GM19467 (cell line): ENCODE measurements around the gene YY1.
A peak's percentile ranks its signal among the peaks of the same experiment; 100 is the strongest.
"Not testable (repeated sequence)": the region's sequence is repeated elsewhere in the genome, so short reads cannot be mapped to it uniquely, and the experiment has no call there.

Experiments used
- ATAC-seq: cut with Tn5 transposase; IDR thresholded peaks from one replicate; pipeline ENCODE4 v1.9.1; 2021; ENCODE audit warnings: mild to moderate bottlenecking, moderate library complexity; ENCODE audit not compliant: unreplicated experiment

YY1 gene

DNA sequence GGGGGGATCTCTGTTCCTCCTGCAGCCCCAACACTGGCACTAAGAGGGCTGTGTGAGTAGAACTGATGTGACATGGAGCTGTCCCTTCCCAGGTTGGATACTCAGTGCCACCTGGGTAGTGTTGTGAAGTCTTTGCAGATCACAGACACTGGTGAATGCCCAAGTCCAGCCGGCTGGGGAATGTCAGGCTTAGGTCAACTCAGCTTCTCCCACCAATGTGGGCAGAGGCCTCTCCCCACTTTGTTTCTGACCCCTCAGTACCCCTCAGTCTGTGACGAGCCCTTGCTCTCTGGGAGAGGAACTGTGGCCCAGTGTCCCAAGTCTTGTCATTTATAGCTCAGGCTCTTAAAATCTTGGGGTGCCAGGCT lies 56.0 kb downstream of the YY1 start:
- ATAC-seq, result no peak

DNA sequence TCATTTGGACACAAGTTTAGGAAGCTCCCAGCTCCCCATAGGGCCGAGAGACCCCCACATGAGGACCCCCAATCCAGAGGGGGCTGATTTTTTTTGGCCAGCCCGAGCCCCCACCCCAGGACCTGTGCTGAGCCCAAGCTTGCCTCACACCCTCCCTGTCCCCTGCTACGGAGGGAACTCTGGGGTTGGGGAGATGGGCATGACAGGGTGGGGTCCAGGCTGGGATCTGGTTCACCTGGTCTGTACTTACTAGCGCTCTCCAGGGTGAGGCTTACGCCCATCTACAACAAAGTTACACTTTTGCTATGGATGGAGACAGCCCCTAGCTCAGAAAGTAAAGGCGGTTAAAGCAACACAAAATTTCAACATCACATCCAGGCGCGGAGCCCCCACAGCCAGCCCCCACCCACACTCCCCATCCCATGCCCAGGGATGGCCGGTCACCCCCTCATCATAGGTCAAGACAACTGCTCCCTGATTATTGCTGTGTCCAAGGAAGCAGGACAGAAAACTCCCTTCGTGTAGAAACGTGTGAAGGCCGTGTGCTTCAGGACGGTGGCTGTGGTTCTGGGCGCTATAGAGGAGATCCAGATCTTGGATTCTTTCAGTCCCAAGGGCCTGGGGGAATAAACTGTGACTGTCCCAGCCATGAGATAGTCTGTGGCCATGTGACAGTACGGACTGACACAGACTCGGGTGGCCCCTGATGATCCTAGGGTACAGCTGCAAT lies 56.6 kb downstream of the YY1 start:
- ATAC-seq, result no peak

GRCh38 chr14:100296106-100296651 lies 57.2 kb downstream of the YY1 start:
- ATAC-seq, result no peak

- ATAC-seq, result not testable (repeated sequence)
These were observed 57.8 kb downstream of the YY1 start for GRCh38 chr14:100296729-100297128.

- ATAC-seq, result peak; percentile 72
These were observed 58.7 kb downstream of the YY1 start for GRCh38 chr14:100297320-100298300.

DNA sequence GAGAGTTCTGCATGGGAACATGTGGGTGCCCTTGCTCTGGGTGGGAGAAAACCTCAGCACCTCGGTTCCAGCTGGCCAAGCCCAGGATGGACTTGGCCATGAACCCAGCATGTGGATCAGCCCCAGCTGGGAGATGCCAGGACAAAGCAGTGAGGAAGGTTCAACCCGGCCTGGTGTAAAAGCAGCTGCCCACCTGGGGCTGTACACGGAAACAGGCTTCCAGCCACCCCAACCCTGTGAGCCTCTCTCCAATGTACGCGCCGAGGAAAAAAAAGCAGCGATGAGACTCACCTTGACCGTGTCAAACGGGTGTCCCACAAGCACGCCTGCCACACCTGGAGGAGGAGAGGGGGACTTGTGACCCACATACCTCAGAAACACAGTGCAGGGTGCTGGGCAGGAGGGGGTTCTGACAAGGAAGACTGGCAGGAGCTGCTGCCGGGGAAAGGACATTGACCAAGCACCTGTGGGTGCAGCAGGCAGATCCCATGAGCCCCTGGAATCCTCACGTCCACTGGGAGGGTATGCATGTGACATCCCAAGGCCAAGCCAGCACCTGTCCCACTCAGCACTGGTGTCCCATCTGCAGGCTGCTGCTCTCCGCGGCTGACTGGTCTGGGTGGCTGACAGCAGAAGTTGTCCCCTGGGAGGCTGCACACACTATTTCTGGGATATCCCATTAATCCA lies 59.8 kb downstream of the YY1 start:
- ATAC-seq, result no peak

DNA sequence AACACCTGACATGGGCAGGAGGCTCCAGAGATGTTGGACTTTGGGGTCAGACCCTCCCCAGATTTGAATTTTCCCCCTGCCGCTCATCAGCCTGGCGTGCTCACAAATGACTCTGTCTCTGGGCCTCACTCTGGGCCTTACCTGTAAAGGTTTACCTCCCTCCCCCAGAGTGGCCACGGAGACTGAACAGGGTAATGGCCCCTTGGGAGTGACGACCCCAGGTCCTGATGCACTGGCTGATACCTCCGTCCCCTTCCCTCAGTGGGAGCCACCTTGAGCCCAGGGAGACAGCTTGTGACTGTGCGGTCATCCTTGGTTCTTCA lies 60.3 kb downstream of the YY1 start:
- no peak for ATAC-seq

DNA sequence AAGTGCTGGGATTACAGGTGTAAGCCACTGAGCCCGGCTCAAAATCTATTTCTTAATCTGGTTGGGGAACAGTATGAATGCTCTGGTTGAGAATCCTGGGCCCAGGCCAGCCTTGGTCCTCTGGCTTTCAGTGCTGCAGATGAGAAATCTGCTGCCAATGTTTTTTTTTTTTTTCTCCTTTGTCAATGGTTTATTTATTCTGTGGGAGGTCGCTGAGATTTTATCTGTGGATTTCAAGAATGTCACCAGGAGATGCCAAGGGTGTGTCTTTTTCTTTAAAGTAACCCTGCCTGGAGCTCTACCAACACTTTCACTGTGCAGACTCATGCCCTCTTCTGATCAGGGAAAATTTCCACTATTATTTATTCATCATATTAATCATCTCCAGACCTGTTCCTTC lies 63.7 kb downstream of the YY1 start:
- no peak for ATAC-seq

GRCh38 chr14:100303179-100303578 lies 64.2 kb downstream of the YY1 start:
- ATAC-seq, result no peak

- no peak for ATAC-seq
These were observed 65.0 kb downstream of the YY1 start for GRCh38 chr14:100303925-100304324.

GRCh38 chr14:100304825-100305323 lies 65.9 kb downstream of the YY1 start:
- no peak for ATAC-seq

- no peak for ATAC-seq
These were observed 66.6 kb downstream of the YY1 start for GRCh38 chr14:100305324-100306100.

- peak; percentile 74 for ATAC-seq
These were observed 67.4 kb downstream of the YY1 start, which contains the start of gene SLC25A29 for GRCh38 chr14:100306101-100306997. TSS of gene SLC25A29 (minus strand) at chr14:100306444. CDS start at chr14:100306232, 212 bp downstream.

- no peak for ATAC-seq
These were observed 68.2 kb downstream of the YY1 start for GRCh38 chr14:100306998-100307765.

GRCh38 chr14:100307766-100308426 lies 69.0 kb downstream of the YY1 start:
- ATAC-seq, result no peak

GRCh38 chr14:100308427-100308792 lies 69.5 kb downstream of the YY1 start:
- not testable (repeated sequence) for ATAC-seq

GRCh38 chr14:100309028-100309737 lies 70.2 kb downstream of the YY1 start:
- ATAC-seq, result no peak
